ENCODE data around the gene TOX2.

TOX2 gene

DNA sequence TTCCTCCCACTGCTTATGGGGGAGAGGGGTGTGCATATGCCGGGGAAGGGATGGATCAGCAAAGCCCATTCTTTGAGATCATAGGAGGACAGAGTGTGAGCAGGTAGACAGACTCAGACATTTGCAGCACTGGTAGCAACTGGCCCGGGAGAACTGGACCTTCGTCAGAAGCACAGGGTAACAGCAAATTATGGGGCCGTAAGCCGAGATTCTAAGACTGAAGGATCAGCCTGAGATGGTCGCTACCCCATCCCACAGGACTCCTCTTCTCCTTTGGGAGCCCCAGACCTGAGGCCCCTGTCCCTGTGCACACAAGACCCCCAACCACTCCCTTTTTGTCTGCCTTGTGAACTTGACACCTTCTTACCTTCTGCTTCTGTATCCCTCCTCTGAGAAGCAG lies 106.5 kb downstream of the TOX2 start:
- no peak for DNase-seq

DNA sequence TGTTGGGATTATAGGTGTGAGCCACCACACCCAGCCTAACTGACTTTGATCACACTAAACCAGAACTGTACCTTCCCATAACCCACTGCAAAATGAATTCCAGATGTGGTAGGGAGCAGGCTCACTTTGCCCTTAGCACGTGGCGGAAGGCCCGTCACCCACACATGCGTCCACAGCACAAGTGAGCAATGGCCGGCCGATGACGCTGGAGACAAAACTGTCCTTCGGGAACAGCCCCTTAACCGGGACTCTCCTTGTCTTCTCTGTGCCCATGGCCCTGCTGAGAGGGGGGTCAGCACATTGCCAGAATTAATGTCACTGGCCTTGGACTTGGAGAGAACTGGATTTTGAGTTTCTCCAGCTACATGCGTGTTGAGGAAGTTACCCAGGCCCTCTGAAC lies 107.2 kb downstream of the TOX2 start:
- no peak for DNase-seq

DNA sequence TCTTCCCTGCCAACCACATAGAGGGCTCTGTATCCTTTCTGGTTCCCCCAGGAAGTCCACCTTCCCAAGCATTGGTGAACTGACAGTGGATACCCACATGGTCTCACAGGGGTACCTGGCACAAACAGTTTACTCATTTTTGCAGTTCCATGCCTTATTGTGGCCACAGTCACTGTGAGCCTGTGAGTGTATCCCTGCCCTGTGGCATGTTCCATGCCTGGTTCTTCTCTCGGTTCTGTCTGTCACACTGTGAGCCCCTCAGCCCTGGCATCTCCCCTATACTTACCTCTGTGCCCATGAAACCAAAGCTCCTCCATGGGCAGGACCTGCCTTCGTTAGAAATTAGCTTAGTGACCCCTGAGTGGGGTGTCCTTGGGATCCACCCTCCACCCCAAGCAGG lies 107.8 kb downstream of the TOX2 start:
- DNase-seq, result no peak

DNA sequence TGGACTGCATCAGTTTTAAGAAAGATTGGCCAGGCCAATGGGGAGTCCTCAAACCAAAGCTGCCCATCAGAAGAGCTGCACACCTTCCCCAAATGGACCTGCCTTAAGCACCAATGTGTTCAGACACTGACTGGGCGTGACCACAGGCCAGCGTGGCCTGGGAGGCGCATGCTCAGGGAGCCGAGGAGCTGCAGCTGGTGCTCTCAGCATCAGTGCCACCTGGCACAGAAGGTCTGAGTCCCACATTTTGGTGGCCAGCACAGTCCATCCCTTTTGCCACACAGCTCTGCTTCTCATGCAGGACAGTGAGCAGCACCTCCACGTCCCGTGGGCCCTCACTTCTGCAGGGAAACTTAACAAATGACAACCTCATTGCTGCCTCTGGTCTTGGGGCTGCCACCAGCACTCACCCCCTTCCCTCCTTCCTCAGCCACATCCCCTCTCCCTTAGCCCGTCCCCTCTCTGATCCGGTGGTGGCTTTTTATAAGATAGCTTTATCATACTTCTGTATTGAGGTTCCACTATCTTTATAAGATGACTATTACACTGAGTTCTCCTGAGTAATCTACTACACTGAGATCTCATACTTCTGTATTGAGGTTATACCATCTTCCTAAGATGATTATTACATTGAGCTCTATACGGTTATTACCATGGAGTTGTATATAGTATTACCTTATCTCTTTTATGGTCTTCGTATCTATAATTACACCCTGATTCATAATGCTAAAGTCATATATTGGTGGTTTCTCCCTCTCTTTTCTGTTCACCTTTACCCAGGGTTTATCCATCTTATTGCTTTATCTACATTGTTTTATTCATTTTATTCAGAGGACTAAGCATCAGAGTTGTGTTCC lies 109.1 kb downstream of the TOX2 start:
- DNase-seq, result no peak

DNA sequence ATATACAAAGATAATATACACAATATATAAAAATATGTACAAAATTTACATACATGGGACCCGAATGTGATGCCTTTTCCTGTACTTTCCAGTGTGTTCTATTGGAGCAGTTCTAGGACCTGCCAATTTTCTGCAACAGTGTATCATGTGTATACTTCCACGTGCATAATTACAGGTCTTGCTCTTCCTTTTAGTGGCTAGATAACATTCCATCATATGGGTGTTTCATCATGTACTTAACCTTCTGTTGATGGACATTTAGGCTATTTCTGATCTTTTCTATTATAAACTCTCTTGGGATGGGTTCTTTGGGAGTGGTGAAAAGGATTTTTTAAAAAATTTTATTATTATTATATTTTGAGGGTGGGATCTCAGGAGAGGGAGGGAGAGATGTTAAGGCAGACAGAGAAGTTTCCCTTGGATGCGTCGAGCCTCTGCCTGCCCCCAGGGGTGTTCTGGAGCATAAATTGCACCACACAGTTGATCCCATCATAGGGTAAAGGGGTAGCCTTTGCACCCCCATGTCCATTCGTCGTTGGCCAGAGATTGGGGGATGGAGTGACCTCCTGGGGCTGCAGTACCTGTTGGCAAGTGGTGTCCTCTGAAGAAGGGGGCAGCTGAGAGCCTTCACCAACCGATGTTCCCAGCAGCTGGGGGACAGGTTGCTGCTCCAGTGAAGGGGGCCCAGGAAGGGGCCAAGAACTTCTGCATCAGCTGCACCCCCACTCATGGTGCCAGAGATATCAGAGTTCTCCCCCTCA lies 110.3 kb downstream of the TOX2 start:
- no peak for DNase-seq

DNA sequence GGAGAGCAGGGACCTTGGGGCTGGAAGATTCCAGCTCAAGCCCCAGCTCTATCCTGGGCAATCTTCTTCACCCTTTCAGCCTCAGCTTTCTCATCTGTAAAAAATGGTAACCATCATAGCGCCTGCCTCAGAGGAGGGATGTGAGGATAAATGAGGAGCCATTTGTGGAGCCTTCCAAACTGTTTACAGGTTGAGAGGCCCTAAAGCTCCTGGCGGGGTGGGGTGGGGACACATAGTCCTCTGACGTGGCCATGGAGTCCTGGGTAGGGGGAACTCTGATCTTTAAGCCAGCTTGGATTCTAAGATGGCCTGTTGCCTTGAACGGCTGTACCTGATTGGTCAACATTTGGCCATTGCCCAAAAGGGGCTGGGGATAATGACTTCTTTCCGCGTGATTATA lies 111.1 kb downstream of the TOX2 start:
- no peak for DNase-seq

DNA sequence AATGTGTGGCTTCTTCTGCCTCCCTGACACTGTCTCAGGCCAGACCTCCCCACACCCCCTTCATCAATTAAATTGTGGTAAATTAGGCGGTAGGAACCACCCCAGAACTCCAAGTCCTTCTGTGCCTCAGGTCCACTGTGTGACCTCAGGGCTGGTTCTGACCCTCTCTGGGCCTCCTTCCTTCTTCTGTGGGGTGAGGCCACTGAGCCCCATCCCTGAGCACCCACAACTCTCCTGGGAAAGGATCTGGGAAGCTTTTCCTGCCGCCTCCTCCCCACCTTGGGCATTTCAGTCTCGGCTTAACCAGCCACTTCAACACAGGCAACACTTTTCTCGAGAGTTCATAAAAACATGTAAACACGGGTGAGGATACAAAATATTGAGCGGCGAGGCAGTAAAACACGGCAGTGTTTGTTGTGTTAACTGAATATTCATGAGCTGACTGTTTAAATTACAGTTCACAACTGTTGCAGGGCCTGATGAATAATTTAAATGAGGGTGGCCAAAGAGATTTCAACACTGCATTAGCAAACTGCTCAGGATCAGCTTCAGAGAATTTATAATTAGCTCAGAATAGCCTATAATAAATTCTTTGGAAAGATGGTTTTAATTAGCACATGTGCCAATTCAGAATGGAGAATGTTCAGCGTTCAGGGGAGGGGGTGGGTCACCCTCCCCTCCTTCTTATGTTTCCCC lies 112.1 kb downstream of the TOX2 start:
- no peak for DNase-seq

DNA sequence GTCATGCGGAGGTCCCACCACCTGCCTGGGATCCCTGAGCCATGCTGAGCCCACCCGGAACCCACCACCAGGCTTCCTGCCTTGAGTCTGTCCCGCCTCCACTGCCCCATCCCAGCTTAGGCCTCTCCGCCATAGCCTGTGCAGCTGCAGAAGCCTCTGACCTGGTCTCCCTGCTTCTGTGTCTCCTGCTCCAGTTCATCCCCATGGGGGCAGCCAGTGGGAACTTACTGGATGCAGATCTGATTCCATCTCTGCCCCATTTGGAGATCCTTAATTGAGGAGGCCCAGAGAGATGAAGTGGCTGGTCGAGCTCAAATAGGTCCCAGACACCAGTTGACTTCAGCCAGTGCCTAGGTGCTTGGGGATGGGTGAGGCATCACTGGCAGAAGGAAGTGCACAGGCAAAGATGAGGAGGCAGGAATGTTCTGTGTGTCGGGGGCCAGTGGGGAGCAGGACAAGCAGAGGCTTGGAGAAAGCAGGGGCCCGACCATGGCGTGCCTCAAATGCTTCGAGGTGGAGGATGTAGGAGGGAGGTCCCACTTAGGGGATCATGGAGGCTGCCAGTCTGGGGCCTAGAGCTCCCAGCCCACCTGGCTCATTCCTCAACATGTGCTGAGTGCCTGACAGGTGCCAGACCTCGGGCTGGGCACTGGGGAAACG lies 112.8 kb downstream of the TOX2 start:
- no peak for DNase-seq

DNA sequence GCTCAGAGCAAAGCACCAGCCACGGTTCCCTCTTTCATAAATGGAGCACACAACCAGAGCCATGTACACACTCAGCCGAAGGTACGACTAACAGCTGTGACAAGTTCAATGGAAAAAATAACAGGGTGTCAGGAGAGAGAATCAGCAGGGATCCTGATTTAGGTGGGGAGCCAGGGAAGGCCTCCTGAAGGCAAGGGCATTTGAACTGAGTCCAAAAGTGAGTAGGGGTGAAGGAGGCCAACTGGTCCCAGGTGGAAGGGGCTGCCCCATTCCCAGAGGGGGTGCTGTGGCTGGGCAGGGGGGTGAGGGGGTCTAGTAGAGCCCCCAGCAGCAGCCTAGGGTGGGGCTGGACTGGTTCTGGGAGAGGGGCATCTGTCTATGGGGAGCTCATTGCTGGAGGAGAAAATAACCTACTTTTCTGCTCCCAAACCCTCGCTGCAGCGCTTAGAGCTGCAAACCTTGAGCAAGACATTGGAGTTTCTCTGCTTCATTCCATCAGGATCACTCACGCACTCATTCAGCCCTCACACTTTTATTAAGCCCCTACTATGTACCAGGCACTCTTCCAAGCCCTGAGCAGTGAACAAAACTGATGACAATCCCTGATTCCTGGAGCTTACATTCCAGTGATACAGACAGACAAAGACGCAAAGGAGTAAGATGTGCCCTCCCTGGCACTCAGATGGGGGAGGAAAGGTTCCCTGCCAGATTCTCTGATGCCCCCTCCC lies 113.5 kb downstream of the TOX2 start:
- no peak for DNase-seq

DNA sequence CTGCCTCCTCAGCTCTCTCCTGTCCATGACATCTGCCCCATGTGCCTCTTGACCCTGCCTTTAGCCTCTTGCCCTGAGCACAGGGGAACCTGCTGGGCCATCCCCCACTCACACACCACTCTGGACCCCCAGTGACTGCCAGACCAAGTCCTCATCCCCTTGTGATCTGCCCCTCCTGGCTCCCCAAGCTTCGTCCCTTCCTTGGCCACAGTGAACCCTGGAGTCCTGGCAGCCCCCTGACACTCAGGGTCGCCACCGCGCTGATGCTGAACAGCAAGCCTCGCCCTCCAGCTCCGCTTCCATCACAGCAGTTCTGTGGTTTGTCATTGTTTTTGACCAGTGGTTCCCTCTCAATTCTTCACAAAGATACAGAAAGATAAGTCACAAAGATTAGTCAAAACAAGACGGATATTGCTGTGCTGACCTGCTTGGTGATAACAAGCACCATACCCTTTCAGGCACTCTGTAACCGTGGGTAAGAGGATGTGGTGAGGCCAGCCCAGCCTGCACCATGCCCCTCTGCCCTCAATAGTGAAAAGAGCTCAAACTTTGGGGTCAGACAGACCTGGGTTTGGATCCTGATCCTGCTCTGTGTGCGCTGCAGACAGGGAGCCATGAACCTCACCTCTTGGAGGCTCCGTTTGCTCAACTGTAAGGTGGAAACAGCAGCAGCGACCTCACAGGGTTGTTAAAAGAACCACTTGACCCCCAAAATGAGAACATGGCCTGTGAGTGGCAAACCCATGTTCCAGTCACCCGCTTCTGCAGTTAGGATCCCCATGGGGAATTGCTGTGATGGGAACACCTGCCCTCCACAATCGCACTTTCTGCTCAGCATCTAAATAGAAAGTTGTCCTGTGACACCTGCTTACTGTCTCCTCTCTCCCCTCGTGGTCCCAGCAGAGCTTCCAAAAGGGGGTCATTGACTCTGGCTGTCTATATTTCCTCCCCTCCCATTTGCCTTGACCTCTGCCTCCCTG lies 114.5 kb downstream of the TOX2 start:
- DNase-seq, result no peak

DNA sequence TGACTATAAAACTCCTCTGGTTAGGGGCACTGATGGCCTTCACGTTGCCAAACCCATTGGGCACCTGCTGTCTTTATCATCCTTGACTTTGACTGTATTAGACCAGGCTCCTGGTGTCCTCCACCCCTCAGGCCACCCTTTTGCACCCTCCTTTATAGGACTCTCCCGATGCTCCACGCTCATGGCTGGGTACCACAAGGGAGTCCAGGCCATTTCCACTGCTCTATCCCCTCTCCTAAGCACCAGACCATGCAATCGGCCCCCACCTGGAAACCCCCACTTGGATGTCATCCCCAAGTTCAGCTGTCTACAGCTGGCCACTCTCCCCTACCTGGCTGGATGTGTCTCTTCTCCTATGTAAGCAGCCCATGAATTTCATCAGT lies 115.2 kb downstream of the TOX2 start:
- no peak for DNase-seq

DNA sequence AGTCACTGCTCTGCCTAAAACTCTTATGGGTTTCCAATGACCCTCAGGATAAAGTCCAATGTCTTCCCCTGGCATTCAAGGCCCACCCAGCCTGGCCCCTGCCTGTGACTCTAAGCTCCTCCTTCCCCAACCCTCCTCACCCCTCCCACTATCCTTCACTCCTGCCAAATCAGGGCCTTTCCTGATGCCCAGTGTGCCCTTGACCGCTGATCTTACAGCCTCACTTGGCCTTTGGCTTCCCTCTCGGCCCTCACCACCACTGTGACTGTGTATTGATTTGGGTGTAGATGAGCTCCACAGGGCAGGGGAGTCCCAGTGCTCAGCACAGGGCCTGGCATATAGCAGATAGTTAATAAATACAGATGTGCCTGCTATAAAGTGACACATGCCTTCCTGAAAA lies 115.7 kb downstream of the TOX2 start:
- no peak for DNase-seq

DNA sequence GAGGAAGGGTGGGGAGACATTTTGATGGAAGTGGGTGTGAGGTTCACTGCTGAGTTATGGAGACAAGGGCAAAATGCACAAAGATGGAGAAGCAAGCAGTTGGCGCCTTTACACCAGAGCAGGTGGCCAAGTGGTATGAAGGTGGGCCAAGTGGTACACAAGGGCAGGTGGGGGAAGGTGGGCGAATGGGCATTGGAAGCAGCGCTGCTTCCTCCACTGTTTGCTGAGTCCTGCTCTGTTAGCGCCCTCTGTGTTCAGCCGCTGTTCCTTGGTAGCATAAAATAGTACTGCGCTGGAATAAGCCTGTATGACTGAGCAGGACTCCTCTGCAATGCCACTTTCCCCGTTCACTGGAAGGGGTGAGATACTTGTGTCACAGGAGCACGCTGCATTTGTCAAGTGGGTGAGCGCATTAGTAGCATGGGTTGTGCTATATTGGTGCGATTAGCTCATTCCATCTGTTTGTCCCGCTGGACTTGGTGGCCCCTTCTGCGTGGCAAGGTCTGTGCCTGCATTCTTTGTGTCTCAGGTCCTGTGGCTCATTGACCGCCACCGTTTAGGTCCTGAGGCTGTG lies 116.4 kb downstream of the TOX2 start:
- DNase-seq, result no peak

DNA sequence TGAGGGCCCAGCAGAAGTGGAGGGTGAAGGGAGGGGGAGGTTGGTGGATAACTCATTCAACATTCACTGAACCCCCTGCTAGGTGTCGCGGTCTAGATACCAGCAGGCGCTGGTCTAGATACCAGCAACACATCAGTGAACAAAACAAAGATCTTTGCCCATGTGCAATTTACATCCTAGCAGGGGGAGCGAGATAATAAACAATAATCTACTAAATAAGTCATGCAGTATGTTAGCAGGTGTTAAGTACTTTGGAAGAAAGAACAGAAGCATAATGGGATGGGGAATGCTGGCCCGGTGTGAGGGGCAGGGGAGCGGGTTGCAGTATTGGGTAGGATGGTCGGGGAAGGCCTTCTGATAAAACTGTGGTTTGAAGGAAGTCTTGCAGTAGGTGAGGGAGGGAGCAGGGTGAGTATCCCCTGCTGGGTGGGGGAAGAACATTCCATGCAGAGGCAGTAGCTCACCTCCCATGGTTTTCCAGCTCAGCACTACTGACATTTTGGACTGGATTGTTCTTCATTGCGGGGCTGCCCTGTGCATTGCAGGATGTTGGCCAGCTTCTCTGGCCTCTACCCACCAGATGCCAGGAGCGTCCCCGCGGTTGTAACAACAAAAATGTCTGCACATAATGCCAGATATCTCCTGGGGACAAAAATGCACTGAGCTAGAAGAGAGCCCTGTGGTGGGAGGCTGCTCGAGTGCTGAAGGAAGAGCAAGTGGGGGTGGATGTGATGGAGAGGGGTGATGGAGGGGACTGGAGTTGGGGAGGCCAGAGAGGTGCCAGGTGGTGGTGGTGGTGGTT lies 117.3 kb downstream of the TOX2 start:
- DNase-seq, result no peak

DNA sequence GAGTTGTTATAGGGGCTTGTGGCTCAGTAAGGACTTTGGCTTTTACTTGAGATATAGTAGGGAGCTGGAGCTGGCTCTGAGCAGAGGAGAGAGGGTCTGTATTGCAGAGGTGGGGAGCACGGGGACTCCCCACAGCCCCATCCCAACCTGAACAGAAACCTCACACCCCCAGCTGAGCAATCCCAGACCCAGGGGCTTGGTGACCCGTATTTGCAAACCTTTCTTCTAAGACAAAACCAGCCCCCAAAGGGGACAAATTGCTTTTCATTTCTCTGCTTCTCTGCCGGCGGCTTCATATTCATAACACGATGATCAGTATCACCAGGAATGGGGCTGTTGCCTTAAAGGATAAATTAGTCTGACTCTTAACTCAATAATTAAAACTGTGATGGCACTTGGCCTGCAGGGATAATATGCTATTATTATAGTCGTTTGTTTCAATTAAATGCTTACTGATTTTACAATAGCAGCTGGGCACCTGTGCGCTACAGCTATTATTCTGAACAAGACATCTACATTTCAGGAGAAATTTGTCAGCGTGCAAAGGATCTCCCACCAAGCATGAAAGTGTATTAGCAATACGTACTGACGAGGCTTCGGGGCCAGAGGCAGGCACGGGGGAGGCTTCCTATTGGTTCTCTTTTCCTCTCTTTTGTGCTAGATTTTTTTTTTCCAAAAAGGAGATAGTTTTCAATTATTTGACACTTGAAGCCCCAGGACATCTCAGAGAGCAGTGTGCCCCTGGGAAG lies 118.1 kb downstream of the TOX2 start:
- no peak for DNase-seq

DNA sequence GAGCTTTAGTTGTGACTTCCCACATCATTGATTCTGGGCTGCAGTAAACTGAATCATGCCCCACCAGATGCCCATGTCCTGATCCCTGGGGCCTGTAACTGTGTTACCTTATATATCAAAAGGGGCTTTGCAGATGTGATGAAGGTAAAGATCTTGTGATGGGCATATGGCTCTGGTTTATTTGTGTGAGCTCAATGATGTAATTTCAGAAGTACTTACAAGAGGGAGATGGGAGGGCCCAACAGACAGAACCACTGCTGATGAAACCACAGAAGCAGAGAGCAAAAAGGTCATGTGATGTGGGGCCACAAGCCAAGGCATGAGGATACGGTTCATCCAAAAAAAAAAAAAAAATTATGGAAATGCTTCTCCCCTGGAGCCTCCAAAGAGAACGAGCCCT lies 118.7 kb downstream of the TOX2 start:
- no peak for DNase-seq

DNA sequence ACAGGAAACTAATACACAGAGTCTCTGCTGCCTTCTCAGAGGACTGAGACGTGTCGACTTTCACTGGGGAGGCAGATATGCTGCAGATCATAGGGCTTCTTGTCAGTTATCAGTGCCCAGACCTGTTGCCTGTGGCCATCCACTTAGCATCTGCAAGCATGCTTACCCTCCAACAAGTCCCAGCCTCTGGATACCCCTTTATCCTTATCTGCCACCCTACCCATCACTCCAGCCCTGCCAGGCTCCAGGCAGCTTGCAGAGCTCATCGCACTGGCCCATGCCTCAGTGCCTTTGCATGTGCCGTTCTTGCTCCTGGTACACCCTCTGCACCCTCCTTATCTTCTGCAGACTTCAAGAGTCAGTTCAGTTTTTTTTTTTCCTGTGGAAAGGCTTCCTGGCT lies 119.2 kb downstream of the TOX2 start:
- no peak for DNase-seq

DNA sequence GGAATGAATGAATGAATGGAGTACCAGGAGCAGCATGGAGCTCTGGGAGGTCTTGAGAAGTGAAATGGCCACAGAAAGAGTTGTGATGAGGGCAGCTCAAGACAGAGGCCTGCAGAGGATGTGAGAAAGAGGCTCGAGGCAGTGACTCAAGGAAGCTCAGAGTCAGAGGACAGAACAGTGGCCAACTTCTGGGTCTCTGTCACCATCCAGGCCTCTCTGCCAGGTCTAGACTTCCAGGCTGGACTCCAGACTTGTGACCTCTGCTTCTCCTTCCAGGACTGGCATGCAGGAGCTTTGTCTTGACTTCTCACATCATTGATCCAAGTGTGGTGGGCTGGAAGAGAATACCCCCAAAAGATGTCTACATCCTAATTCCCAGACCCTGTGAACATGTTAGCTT lies 119.8 kb downstream of the TOX2 start:
- no peak for DNase-seq

DNA sequence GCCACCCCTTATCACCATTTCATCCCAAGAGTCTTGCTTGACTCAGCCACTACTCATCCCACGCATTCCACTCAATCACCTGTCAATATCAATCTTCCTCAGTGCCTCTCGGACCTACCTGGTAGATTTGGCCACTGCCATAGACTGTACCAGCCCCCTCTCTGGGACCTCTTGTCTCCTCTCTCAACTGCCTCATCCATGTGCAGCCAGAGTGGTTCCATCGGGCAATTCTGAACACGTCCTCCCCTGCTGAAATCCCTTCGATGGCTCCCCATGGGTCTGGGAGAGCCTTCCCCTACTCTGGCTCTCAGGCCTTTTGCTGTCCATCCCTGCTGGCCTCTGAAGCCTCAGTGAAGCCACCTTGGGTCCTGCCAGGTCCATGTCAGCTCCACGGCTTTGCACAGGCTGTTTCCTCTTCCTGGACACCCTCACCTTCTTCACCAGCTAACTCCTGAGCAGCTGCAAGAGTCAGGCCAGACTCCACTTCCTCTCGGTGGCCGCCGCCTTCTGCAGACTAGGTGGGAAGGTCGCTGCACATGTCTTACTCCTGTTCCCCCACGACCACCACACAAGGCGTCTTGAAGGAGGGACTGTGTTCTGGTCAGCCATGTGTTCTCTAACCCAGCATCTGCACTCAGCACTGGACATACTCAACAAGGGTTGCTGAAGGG lies 120.4 kb downstream of the TOX2 start:
- DNase-seq, result no peak

Data from suppressor macrophage treated with lipopolysaccharide for 1 hour (primary cell).